Fibroblast of mammary gland (primary cell): ENCODE measurements around the gene RECK.

Source experiments
- DNase-seq: peaks from one replicate; pipeline ENCODE4 v3.0.0-alpha.2; 2010; ENCODE audit warnings: low read depth
- H3K4me3 ChIP-seq: 2 replicates; pipeline ENCODE4 v1.5.1; 2011; ENCODE audit warnings: low read depth, mild to moderate bottlenecking, low read length, moderate library complexity; ENCODE audit not compliant: control insufficient read depth
- CTCF ChIP-seq: conservative IDR thresholded peaks from 2 replicates; pipeline ENCODE4 v1.5.1; 2011; ENCODE audit warnings: low read depth, low read length, inconsistent platforms; ENCODE audit not compliant: control insufficient read depth, insufficient read depth

Gene RECK

GRCh38 chr9:36136894-36137391 is 100.2 kb downstream of the RECK start:
- H3K4me3 ChIP-seq: peak overlapping the region; percentile 54
- no peak for DNase-seq
- no peak for TF ChIP-seq CTCF

- peak; percentile 33 for DNase-seq
- no peak for TF ChIP-seq CTCF
- H3K4me3 ChIP-seq: peak overlapping the region; percentile 54
Observed at GRCh38 chr9:36137392-36138004, 100.8 kb downstream of the RECK start.

GRCh38 chr9:36138496-36138895 is 101.8 kb downstream of the RECK start:
- H3K4me3 ChIP-seq: no peak overlapping the region
- DNase-seq: no peak
- no peak for TF ChIP-seq CTCF

- DNase-seq: no peak
- H3K4me3 ChIP-seq: no peak overlapping the region
- no peak for TF ChIP-seq CTCF
Observed at GRCh38 chr9:36138901-36139300, 102.2 kb downstream of the RECK start.

DNA sequence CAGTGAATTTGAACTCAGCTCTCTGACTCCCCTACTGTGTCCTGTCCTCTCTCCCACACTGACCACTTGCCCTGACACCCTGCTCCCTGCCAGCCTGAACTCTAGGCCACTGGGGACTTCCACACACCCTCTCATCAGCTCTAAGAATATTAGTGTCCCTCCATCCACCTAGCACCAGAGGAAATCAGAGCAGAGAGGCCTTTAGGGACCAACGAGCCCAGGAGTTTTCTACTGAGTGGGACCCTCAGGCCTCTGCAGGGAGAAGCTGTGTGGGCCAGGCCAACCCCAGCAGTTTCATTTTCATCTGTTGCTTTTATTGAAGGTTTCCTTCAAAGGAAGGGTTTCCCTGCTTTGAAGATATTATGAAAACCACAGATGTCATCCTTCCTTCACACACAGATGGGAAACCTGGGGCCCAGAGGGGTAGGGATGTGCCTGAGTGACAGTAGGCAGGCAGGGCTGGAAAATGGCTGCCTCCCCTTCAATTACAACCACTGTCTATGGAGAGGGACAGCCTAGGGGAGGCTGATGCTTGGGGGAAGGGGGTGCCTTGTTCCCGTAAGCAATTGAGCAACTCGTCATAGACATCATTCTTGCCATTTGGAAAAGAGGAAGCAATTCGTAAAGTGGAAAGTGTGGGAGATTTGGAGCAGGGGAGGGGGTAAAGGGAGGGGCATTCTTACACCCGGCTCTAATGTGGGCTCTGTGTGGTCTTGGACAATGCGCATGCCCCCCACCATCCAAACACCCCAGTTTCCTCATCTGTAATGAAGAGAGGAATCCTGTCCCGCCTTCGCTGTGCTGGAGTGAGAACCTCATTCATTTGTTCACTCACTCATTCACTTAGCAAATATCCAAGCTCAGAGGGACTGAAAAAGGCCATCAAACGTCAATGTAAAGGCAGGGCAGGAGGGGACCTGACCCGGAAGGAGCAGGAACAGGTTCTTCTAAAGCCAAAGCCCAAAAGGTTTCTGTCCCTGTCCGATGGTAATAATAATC is 103.7 kb downstream of the RECK start:
- H3K4me3 ChIP-seq: no peak overlapping the region
- no peak for DNase-seq

DNA sequence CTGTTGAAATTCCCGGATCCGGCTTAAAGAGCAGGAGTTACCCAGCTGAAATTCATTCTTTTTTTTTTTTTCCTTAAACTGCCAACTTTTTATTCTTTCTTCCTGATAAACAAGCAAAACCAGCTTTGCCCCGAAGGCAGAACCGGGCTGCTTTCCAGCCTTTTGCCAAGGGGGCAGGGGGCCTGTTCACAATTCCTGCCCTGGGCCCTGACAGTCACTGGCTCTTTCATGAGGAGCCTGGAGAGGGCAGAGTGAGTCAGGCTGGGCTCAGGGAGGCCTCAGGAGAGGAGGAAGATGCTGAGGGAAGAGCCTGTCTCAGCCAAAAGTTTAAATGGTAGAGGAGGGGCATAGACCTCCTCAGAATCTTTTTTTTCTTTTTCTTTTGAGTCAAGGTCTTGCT is 104.6 kb downstream of the RECK start:
- peak; percentile 45 for DNase-seq
- peak; percentile 39 for TF ChIP-seq CTCF
- H3K4me3 ChIP-seq: no peak overlapping the region

More for the DNA sequence above, 103.7 kb downstream of the RECK start:
- TF ChIP-seq CTCF: no peak
